GM21723 (cell line): Measurements from ENCODE around the gene PLD5.
"Not testable (repeated sequence)": the region's sequence is repeated elsewhere in the genome, so short reads cannot be mapped to it uniquely, and the experiment has no call there.

Source experiments
- ATAC-seq: cut with Tn5 transposase; IDR thresholded peaks from one replicate; pipeline ENCODE4 v1.9.1; 2021; ENCODE audit warnings: mild to moderate bottlenecking, moderate library complexity; ENCODE audit not compliant: unreplicated experiment

PLD5 gene

GRCh38 chr1:242506724-242507123, 17.8 kb downstream of the PLD5 start:
- no peak for ATAC-seq

DNA sequence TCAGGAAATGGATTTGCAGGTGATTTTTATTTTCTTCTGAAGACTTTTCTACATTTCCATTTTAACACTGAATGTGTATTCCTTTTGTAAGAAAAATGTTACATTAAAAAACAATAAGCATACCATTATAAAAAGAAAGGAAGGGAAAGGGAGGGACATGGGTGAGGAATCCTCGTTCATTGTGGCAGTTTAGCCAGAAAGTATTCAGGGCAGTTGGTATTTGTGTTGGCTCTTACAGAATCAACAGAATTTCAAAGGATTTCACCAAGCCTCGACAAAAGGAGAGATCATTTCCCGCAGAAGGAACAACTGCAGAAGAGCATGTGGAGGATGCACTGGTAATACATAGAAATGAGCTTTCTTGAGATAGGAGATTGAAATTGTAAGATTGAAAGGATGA, 35.0 kb downstream of the PLD5 start:
- ATAC-seq, result no peak

- no peak for ATAC-seq
Observed at GRCh38 chr1:242477944-242478343, 46.6 kb downstream of the PLD5 start.

DNA sequence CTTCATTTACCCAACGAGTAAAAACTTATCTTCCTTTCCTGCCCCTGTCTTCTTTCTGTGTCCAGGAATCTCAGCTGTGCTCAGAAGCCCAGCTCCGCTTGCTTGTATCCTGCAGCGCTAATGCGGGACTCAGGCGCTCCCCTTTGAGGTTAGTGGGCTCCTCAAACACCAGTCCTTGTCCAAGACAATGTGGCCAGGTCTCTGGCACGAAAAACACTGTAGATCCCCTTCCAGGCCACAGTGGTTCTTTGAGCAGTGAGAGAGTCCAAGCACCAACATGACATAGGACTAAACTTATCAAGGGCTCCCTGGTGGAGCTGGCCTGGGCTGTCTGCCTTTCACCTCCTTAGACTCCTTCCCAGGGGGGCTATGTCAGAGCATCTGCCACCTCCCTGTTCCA, 53.7 kb downstream of the PLD5 start:
- no peak for ATAC-seq

GRCh38 chr1:242468784-242469183, 55.7 kb downstream of the PLD5 start:
- ATAC-seq, result no peak

- ATAC-seq, result peak; percentile 79
Observed at GRCh38 chr1:242467556-242468145, 56.8 kb downstream of the PLD5 start.

DNA sequence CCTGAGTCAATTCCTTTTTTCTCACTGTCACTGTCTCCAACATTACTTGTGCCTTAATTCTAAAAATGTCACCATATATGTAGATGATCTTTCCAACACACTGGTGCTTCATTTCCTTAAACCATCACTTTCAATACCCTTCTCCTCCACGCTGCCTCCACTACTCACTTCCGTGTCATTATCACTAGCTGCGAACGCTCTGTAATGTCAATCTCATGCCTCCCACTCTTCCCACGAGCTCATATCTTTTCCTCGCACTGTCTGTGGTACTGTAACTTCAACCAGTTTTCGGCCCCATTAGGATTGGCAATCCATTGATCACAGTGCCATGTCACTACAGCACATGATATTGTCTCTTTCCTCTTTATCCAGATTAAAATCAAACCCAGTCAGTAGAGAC, 61.6 kb downstream of the PLD5 start:
- ATAC-seq, result no peak

DNA sequence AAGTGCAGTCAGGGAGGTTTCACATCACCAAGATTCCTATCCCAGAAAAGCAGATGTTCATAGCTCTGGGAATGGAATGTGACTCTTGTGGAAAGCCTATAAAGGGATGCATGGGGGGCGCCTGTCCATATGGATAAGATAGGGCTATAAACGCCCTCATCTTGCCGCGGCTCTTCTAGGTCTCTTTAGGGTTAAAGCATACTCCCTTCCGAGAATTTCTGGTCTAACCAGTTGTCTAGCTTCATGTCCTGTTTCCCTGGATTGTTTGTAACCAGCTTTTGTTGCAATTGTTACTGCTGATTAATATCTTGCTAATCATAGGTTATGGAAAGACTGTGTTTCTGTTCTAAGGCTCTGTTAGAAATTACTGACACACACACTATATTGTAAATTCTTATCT, 64.8 kb downstream of the PLD5 start:
- not testable (repeated sequence) for ATAC-seq

DNA sequence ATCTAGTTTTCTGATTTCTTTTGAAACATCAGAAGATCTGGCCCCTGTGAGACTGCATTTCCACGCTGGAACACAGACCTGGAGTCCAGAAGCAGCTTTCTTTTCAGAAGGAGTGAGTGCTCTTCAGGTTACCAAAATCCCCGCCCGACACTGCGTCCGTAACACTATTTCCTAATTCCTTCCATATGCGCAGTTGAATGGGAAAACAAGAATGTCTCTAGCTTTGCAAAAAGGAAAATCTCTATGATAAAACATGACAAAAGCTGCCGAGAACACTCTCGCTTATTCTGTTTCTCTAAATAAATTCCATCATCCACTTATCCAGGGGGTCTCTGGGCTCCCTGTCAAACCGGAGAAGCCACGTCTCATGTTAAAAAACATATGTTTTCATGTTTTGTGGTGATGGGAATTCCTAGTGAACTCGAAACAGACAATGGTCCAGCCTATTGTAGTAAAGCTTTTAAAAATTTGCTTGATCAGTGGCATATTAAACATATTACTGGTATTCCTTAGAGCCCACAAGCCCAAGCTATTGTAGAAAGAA, 67.7 kb downstream of the PLD5 start:
- ATAC-seq, result no peak

DNA sequence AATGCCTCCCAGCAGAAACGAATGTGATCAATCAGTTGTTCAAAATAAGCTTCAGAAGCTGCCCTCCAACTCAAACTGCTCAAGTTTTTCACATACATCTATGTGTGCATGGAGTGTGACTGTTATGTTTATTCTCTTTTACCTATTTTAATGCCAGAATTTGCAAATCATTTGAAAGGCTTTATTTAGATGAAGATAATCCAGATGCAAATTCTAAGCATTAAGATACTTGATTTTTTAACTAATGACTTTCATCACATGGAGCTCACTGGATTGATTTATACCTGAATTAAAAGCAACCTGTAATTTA, 69.5 kb downstream of the PLD5 start:
- ATAC-seq, result no peak

GRCh38 chr1:242454262-242455051, 70.0 kb downstream of the PLD5 start:
- peak; percentile 86 for ATAC-seq

GRCh38 chr1:242452573-242452972, 71.9 kb downstream of the PLD5 start:
- no peak for ATAC-seq

DNA sequence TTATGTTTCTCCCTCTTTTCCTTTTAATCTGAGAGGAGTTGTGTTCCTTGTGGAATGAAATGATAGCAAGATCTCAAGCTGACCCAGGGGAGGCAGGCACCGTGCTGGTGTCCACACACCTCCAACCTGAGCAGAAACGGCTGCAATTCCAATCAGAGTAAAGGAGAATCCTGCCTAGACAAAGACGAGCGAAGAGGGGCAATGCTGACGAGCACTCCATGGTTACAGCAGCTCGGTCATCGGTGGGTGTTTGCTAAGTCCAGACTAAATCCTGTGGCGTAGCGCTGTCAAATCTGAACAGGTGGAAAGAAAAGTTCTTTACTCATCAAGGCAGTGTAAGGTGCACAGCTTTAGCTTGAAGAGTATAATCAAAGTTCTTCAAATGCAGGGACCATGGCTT, 74.8 kb downstream of the PLD5 start:
- ATAC-seq, result no peak

DNA sequence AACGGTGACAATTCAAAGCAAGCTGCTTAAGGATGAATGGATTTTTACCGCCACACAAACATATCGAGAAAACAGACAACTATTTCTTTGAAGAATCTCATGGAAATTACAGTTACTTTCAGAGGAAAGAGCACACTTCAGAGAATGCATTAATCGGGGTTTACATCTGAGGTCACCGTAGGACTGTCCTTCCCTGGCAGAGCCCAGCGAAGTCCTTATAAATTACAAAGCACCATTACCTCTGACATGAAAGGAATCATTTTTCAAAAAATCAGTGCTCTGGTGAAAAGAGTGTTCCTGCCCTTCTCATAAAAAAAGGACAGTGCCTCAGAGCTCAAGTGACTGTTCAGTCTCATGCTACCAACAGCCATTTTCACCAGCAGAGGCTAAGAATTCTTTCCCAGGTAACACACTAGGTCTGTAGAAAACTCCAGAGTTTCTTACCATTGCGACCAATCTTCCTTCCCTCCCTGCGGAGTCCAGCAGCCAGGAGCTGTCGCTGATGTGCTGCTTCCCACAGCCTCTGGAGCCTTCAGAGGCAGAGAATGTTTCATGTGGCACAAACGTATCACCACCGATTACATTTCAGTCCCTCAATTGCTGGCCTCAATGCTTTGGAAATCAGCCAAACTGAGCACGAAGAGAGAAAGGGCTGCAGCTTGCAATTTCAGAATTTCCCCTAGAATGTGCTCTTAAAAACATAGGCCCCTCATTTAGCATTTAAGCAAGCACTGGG, 75.4 kb downstream of the PLD5 start:
- ATAC-seq, result no peak

- ATAC-seq, result no peak
Observed at GRCh38 chr1:242447689-242448088, 76.8 kb downstream of the PLD5 start.

GRCh38 chr1:242440757-242441156, 83.7 kb downstream of the PLD5 start:
- no peak for ATAC-seq

DNA sequence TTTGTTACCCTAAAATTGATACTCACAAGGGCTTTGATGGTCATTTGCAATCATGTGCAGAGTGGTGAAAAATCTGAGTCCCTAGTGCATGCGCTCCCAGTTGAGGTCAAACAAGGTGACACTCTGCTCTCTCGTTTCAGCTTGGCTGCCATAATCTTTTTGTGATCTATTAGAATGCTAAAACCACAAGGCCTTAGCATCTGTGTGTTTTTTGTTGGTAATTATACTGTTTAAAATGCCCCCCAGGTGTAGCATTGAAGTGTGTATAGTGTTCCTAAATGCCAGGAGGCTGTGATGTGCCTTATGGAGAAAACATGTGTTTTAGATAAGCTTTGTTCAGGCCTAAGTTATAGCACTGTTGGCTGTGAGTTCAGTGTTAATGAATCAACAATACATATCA, 89.3 kb downstream of the PLD5 start:
- no peak for ATAC-seq

DNA sequence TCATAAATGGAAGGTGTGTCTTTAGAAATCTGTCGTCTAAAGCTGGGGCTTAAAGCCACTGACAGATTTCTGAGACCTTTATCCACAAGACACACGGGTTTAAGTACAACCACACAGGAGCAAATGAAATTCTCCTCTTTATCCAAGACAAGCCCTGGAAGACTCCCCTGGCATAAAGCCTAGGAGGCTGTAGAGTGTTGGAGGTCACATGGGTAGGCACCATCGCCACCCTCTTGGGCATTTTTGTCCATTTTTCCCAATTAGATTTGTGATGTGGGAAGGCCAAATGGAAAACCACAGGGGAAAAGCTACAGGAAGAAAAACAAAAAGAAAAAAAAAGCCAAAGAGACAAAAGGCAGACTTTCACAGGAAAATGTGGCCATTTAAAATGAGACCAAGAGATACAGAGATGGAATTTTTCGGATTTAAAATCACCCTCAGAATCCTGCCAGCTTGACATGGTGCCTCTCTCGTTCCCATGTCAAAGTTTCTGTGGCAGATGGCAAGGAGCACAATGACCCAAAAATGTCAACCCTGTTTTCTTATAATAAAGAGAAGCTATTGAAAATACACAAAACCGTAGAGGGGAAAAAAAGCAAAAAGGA, 91.9 kb downstream of the PLD5 start:
- ATAC-seq, result no peak

DNA sequence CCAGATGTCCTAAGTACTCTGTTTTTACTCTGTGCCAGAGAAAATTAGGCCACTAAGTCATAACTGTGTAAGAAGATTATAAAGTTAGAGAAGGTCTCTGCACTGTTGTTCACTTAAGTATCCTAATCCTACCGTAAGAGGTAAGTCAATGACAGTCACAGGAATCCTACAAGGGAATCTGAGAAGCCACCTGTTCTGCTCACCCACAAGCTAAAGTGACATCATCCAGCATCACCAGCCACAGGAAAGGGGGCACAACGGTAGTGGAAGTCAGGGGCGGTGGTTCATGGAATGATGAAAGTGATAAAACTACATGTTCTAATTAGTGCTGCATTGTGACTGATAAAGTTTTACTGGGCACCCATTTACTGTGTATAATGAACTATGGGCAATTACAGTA, 92.7 kb downstream of the PLD5 start:
- ATAC-seq, result no peak

GRCh38 chr1:242430956-242431355, 93.5 kb downstream of the PLD5 start:
- no peak for ATAC-seq

DNA sequence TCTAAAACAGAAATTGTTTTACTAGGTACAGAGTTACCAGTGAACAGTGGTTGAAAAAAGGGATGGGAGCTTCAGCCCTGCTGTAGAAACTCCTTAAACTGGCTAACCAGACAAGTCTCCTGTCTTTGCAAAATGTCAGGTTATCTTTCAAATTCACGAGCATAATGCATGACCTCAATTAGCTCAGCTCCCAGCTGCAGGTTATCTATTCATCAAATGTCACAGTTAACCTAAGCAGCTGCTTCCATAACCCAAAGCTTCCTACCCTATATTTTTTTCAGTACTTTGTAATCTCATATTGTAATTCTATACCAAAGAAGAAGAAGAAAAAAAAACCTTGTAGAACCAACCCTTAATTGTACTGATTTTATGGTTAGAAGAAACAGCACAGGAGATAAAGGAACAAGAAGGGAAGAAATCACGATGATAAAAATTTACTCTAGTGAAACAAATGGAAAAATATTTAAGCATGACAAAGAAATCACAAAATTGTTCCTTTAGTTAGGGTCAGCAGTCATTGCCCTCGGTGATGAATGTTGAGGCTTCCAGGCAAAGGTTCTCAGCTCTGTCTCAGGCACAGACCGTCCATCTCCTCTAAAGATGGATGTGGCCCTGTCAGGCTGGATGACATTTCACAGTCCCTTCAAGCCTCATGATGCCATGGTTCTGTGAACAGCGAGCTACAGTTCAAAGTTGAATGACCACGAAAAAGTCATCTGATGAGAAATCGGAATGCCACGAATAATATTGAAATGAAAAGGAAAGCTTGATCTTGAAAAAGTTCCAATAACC, 95.9 kb downstream of the PLD5 start:
- no peak for ATAC-seq
